Measurements from ENCODE around the gene CSPG5.

CSPG5 gene

DNA sequence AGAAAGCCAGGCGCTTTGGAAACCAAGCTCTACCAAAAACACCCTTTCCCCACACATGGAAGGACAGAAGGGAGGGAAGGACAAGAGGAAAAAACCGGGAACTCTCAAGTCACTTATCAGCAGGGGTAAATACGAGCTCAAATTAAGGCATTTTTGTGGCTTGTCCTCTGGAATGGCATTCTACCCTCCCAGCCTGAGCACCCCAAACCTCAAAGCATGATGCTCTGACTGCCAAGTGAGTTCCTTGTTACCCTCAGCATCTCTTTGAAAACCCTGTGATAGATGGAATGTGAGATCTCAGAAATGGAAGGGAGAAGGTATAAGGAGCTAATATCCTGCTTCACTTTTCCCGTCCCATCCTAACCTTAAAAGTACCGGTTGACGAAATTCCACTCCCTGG lies 8.1 kb upstream of the CSPG5 start:
- DNase-seq, result no peak

DNA sequence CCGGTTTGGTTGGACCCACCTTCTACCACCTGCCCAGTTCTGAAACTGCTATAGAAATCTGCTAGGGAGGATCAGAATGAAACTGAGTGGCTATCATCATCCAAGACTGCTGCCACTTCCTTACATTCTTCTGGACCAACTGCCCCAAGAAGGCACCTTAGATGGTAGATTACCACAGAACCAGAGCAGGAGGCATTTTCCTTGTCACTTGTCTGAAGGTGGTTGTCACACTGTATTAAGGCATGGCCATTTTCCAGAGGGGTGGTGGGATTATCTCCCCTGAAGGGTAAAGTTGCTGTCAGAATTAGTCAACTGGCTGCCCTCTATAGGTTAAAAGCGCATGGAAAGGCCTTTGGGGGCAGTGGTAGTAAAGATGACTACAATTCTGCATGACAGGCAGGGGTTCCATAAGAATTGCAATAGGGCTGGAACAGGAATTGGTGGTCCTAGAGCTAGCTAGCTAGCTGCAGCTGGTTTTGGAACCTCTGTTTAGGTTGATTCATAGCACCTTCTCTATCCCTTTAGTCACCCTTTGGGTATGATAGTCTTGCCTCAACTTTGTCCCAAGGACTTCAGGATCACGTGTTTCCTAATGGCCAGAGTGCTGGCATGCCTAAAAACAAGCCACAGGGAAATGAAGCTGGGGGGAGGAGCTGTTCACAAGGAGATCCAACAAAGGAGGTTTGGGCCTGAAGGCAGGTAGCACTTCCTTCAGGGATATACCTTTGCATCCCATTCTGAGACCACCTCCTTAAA lies 4.8 kb upstream of the CSPG5 start:
- DNase-seq, result no peak

DNA sequence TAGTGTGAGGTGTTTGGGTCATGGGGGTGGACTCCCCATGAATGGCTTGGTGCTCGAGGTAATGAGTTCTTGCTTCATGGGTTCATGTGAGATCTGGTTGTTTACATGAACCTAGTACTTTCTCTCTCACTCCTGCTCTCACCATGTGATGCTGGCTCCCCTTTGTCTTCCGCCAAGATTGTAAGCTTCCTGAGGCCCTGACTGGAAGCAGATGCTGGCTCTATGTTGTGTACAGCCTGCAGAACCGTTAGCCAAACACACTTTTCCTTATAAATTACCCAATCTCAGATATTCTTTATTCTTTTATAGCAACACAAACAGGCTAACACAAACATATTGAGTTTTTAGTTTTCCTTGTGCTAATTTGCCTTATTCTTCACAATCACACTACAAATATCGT lies 3.2 kb upstream of the CSPG5 start:
- no peak for DNase-seq

DNA sequence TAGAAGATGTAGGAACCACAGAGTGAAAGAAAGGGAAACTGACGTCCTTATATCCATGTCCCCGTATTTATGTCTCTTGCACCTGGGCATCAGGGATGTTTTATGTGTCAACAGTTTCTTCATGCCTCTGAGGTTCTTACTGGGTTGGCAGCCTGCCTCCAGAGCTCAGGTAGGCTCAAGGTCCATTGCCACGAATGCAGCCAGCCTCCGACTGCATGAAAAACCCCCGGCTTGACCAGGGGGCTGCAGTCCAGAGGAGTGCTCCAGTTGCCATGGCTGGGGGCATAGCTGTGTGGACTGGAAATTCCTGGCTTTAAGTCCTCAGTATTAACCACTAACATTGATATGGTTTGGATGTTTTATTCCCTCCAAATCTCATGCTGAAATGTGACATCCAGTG lies 2.8 kb upstream of the CSPG5 start:
- DNase-seq, result no peak

DNA sequence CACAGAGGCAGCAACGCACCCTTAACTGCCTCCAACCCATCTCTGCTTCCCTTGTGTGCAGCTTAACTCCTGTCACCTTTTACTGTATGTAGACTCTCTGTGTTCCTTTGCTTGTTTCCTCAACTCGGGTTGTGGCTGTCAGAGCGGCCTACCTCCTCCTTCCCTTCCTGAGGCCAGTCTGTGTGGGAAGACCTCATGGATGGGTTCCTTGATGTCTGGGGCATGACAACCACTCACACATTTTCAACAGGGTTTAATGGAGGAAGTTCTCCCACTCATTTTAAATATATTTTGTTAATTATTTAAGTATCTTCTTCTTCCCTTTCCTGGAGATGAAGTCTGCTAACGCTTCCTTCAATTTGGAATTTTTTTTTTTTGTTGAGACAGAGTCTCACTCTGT lies 1.8 kb upstream of the CSPG5 start:
- no peak for DNase-seq

DNA sequence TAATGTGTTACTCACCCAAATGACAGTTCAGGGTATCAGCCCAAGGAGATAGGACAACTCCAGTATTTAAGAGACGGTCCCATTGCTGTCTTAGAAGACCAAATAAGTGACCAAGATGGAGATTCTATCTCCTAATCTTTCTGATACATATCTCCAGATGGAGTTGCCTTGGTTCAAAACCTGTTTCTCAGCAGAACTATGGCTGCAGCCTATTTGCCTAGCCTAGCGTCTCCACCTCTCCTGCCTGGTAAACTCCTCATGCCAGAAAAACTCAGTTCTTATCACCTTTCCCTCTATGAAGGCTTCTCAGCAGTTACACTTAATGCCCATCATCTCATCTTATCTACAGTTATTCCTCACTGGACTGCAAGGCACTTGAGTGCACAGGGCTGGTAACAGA lies 1.2 kb upstream of the CSPG5 start:
- no peak for DNase-seq

DNA sequence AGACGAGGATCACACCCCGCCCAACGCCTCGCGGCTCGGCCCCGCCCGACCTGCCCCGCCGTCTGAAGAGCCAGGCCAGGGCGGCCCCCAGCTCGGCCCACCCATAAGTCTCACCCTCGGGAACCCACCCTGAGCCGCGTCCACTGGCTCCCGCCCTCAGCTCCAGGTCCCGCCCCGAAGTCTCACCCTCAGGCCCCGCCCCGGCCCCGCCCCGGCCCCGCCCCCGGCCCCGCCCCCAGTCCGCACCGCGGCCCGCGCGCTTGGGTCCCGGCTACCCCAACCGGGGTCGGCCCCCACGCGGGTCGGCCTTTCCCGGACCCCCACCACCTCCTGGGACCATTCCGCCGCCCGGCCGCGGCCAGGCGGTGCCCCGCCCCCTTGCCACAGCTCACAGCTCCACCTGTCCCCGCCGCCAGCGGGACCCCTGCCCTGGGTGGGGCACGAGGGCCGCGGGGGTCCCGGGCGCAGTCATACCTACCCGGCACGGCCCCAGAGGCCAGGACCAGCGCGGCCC lies 489 bp downstream of the CSPG5 start:
- DNase-seq, result peak; percentile 3

DNA sequence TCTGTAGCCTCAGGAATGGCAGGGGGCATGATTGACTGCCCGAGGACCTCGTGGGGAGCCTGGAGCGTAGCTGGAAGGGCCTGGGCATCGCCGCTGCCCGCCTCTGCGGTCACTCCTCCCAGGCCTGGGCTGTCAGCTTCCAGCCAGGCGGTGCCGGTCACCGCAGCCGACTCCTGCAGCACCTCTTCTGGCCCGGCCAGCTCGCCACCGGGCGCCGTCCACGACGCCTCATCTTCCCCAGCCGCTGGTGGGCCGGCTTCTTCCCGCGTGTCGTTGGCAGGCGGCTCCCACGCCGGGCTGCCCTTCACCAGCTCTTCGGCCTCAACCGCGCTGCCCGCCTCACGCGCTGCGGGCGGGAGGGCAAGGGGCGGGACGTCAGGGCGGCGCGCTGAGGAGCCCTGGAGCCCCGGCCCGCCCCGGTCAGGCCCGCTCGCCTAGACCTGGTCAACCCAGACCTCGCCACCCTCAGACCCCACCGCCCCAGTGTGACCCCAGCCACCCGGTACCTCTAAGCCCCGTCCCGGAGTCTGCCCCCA lies 1.0 kb downstream of the CSPG5 start:
- DNase-seq, result no peak

DNA sequence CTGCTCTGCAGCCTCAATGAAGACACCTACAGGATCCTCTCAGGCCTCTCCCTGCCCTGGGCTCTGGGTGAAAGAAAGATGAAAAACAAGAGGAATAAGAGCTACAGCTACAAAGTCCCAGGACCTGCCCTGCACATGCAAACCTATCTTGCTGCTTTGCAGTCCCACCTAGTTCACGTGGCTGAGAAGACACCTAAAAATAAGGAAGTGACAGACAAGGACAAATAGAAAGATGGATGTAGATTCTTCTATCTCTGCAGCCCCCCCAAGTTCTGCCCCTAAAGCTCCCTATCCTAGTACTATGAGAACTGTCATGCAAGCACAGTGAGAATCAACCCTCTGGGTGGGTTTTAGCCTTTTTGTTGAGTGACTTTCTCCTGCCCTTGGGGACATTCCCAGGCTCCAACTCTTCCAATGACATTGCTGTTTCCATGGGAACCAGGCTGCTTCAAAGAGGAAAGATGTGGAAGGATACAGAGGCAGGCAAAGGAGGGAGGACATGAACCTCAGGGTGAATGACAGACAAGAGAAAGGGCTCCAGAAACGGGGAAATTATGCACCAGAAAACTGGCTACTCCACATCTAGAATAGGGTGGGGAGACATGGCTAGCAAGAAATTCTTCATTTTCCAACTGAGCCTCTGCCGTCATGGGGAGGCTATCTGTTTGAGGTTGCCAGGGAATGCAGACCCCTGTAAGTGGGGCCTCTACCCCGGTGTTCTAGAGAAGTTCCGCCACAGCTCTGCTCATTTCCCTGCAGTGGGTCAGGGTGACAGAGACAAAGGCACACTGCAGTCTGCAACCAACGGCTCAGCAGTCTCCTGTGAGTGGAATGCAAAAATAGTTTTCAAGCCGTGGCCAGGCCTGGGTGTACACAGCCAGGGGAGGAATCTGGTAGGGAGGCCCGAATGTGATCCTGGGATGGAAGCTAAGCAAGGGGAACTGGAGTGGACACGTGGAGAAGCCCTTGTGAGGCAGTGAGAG lies 5.2 kb downstream of the CSPG5 start:
- DNase-seq, result no peak

DNA sequence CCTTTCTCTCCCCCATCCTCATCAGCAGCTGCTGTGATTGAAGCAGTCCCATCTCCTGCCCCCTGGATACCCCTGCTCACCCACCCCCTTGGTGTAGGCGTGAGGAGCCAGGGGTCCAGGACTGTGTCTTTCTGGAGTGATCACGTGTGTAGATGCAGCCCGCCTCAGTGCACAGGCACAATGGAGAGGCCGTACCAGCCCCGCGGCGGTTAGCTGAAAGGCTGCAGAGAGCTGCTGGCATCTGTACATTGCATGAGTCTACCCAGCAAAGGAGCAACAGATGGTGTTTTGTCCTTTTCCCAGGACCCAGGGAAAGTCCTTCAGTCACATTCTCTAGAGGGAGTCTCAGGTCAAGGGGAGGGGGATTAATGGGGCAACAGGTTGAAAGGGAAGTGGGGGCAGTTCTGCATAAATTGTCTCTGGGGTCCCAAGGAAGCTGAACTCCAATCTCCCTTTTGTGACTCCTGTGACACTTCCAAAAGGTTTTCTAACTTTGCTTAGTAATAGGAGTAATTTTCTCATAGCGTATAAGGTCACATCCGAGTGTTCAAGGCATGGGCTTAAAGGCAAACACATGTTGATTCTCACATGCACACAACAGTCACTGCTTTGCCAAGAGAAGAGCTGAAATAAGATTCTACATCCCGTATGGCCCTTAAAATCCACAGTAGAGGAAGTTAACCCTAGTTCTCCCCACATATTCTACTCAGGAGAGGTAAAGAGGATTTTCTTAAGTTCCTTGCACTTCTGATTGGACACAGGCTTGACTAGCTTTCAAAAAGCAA lies 7.1 kb downstream of the CSPG5 start:
- no peak for DNase-seq

DNA sequence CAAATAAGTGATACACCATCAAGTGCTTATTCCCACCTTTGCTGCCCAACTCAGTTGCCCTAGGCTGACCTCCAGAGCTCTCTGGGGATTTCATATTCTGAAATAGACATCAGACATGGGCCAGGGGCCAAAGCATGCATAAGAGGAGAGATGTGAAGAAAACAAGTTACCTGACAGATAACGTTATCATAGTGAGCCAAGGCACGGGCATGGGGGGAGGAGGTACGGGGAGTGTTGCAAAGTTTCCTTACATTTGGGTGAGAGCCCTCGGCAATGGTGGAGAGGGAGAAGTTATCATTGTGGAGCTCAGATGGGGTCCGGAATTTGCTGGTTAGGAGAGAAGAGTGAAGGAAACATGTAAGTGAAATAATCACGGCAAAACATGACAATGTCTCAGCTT lies 9.8 kb downstream of the CSPG5 start:
- DNase-seq, result no peak

DNA sequence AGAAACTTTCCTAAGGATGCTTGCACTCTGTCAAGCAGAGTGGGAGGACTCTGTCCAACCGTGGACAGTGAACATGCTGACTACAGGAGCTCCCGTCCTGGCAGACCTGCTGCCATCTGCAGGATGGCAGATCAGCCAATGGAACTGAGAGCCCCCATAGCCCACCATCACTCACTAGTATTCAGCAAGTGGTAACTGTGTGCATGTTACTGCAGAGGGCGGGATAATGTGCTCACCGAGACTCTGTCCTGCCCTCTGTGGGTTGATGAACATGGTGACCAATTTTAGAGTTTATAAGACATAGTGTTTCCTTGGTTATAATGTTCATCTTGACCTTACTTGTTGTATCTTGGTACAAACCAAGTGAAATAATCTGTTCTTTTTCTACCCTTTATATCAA lies 11.5 kb downstream of the CSPG5 start:
- no peak for DNase-seq

DNA sequence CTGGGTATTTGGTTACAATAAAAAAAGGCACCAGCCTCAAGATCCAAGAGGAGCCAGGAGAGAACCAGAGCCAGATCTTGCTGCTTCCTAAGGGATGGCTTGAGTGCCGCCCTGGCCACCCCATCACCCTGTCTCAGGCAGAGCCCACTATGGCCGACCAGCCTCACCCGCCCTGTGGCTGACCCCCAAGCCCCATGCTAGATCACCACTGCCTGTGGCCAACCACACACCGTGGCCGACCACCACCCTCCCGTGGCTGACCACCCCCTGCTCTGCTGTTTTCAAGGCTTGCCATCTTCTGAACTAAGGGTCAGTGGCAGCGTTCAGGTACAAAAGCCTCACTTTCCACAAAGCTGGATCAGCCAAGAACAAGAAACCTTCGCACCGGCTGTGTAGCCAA lies 12.0 kb downstream of the CSPG5 start:
- DNase-seq, result no peak

DNA sequence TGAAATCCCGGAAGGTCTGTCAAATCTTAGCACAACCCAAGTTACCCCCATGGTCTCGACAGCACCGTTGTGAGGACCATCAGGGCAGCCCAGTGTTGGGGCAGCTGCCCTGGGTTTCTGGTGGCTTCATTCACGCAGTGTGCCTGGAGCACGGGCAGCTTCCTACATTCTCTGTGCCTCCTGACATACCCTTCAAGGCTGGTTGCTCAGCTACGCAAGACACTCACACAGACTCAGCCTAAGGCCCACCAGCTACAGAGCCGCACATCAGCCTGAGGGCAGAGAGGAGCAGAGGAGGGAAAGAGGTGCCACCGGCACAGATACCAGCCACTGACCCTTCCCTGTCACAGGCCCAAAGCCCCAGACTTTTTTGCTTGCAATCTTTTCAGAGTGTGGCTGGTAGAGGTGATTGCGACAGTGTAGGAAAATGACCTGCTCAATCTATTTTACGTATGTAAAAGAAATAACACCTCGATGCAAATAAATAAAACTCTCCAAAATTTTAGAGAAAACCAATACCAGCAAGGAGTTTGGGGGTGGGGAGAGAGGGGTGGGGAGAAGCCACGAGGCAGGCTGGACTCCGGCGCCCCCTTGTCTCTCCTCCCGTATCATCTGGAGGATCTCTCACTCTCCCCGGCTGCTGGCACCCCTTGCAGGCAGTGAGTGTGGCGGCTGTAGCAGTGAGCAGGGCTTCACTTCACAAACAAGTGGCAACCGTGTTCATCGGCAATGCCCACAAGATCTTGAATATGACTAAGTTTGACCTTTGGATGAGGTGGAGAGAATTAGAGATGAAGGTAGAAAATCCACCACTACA lies 12.7 kb downstream of the CSPG5 start:
- DNase-seq, result no peak

DNA sequence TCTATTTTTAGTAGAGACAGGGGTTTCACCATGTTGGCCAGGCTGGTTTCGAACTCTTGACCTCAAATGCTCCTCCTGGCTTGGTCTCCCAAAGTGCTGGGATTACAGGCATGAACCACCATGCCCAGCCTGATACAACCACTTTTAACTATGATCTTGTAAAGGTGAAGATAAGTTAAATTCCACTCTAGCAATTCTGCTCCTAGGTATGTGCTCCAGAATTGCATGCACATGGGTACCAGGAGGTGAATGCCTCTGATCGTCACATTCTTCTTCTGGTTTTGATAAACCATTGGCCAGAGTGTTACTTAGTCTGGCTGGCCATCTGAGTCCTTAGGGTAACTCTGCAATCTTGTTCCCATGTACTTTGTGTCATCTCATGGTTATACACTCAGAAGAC lies 22.3 kb downstream of the CSPG5 start:
- DNase-seq, result no peak

DNA sequence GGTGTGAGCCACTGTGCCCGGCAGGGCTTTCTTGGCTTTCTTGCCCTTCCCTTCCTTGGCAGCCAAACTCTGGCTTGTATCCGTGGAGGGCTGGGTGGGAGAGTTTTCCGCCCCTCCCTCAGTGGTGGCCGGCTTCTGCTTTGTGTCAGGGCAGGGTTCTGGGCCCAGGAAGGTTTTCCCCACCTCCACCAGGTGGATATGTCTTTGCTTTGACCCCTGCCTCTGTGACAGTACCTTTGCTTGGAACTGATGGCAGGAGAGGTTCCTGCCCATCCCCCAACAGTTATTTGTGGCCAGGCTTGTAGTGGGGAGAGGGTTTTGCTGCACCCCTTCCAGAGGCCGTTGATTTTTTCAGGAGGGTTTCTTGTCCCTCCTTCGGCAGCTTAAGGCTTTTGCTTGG lies 24.3 kb downstream of the CSPG5 start:
- no peak for DNase-seq

DNA sequence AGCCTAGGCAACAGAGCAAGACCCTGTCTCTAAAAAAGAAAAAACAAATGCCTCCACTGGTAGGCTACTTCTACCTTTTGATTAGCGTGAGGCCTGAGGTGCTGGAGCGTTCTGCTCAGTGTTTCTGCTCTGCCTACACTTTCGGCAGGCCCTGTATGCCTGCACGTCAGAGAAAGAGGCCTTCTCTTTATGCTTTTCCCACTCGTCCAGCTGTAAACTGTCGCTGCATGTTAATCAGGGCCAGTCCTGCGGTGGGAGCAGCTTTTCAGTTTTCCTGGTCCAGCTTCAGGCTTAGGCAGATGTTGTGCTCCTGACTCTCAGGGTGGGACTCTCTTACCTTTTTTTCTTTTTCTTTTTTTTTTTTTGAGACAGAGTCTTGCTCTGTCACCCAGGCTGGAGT lies 25.3 kb downstream of the CSPG5 start:
- no peak for DNase-seq

DNA sequence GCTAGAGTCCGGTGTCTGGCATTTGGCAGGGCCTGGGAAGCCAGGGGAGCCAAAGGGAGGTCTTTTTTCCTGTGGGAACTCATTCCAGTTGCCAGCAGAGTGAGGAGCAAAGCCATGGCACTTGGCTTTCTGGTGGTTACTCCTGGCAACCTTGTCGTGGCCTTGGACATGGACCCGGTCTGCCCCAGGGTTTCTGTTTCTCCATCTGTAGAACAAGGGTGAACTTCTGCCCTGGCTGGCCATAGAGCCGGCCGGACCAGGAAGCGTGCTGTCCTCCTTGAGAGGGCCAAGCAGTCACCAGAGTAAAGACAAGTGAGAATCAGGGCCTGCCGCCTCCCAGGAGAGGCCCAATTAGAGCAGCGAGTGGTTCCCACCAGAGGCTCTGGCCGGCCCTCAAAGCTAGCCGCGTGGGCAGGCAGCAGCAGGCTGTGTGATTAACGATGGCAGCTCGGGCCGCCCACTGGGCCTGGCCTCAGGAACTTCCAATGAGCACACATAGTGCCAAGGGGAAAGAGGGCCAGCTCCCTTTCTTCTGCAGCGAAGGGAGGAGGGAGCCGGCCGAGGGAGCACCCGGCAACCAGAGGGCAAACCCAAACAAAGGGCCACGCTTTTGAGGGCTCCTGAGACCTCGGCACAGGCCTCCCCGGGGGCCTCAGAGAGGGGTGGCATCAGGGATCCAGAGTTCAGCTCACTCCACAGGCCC lies 36.0 kb downstream of the CSPG5 start:
- no peak for DNase-seq

DNA sequence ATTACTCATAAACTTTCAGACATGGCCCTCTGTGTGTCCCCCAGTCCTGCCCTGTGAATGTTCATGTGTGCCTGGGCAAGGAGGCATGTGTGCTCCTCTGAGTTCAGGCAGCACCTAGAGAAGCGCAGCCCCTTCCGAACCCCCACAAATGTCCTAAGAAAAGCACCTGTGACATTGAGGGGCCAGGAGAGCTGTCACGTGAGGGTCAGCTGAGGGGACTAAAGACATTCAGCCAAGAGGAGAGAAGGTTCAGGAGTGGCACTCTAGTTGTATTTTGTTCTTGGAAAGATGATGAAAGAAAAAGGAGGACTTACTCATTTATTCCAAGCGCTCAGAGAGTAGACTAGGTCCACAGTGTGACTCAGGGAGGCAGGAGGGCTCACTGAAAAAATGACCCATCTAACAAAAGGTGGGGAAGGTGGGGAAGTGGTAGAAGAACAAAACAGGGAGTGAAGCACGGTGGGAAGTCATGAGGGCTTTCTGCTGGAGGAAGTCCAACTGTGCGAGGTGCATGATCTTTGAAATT lies 37.0 kb downstream of the CSPG5 start:
- no peak for DNase-seq

DNA sequence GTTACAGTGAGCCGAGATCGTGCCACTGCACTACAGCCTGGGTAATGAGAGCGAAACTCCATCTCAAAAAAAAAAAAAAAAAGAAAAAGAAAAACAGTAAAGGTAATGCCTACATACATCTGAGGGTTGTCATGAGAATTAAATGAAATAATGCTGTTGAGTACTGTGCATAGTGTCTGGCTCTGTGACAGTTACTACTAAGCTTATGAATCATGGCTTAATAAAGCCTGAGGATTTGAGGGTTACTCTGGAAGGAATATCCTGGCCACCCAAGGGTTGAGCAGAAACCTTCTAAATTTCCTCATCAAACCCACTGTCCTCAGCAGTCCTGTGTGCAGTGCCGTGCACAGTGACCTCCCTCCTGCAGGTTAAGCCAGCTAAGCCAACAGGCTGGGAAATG lies 38.4 kb downstream of the CSPG5 start:
- DNase-seq, result no peak

DNA sequence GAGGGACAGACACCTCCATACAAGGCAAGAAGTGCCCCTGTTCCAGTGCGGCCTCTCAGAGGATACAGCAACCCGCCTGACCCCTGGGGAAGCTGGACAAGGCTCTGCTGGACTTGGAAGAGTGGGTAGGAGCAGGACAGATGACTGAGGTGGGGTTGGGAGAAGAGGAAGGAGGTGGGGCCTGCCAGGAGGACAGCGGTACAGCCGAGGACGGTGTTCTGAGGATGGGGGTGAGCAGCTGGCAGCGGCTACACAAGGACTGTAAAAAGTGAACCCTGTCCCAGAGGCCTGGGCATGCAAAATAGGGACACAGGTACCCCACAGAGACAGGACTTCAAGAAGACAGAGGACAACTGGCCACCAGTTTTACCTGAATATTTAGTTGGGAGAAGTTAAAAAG lies 41.7 kb downstream of the CSPG5 start:
- DNase-seq, result no peak

Measured in NCI-H2171 treated with DMSO at 0.1 percent for 48 hours (cell line).